RPMI8226 (cell line): ENCODE results near the gene CLPTM1L.

Source experiments
- DNase-seq: peaks from one replicate; pipeline ENCODE4 v3.0.0-alpha.2; 2015

Gene CLPTM1L

GRCh38 chr5:1344975-1345838 lies at the start of gene CLPTM1L:
CLPTM1L (minus strand) TSS chr5:1345099; CDS start chr5:1344841, 258 bp downstream.
- DNase-seq = peak; percentile 98

DNA sequence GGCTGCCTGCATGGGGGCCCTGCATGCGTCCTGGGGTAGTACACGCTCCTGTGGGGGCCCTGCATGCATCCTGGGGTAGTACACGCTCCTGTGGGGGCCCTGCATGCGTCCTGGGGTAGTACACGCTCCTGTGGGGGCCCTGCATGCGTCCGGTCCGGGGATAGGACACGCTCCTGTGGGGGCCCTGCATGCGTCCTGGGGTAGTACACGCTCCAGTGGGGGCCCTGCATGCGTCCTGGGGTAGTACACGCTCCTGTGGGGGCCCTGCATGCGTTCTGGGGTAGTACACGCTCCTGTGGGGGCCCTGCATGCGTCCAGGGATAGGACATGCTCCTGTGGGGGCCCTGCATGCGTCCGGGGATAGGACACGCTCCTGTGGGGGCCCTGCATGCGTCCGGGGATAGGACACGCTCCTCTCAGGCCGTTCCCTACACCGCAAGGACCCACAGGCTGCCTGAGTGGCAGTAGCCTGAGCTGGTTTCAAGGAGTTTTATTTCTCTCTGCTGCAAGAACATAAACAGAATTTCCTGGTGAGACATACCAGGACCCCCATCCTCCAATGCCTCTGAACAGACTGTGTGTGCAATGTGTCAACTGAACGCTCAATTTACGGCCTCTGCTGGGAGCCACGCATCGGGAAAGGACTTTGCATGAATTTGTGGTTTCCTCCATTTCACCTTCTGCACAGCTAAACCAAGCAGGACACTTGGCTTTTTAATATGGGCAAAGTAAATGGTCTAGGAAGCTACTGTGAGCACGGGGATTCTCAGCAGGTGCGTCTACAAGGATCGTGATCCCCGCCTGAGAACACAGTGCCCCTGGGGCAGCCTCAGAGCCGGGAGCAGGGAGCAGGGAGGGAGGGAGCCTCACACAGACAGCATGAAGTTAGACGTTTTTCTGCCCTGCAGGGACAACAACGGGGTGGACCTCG lies 48.9 kb upstream of the CLPTM1L start:
- no peak for DNase-seq

DNA sequence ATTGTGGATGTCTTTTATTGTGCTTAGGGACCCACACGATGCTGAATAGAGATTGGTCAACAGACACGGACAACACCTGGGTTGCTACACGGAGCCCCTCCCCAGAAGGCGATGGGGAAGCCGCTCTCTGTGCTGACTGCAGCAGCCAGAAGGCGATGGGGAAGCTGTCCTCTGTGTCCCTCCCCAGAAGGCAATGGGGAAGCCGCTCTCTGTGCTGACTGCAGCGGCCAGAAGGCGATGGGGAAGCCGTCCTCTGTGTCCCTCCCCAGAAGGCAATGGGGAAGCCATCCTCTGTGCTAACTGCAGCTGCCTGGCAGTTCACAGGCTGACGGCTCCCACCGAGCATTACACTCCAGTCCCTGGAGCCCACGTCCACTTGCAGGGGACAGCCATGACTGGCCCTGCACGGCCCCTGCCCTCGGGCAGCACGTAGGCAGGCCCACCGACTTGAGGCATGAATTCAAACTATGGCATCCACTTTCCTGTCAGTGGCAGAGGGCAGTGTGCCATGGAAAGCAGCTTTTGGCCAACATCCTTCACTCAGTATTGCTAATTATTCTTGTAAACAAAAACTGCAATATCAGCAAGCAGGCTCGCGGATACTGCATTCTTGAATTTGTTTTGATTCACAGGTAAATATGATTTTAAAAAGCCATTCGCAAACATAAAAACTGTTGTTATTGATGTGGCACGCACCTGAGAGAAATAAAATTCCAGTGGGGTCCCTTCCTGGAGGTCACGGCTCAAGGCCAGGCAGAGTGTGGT lies 48.1 kb upstream of the CLPTM1L start:
- DNase-seq = no peak

DNA sequence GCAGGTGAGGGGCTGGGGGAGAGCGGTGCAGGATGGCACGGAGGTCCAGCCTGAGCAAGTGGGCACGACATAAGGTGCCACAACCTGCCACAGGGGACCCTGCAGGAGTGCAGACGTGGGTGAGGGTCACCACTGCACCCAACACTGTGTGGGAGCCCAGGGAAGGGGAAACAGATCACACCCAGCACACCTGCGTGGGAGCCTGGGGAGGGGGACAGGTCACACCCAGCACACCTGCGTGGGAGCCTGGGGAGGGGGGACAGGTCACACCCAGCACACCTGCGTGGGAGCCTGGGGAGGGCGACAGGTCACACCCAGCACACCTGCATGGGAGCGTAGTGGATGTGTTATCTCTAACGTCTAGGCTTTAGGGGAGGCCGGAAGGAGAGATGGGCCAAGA lies 47.4 kb upstream of the CLPTM1L start:
- no peak for DNase-seq

DNA sequence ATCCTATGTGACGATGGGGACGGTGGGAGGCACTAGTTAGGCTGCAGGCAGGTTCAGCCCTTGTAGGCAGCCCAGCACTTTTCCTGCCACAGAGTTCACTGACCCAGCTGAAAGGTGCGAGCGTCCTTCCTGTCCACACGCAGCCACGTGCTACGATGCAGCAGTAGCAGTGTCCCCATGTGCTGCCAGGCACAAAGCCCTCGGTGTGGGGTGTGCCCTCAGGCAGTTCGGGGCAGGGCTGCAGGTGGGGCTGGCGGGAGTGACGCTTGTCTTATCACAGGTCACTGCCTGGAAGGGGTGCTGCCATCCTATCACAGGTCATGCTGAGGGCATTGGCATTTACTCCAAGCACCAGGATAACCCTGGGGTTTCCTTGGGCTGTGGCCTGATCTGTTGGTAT lies 46.8 kb upstream of the CLPTM1L start:
- peak; percentile 42 for DNase-seq

GRCh38 chr5:1390861-1391600 lies 46.1 kb upstream of the CLPTM1L start:
- DNase-seq = no peak

DNA sequence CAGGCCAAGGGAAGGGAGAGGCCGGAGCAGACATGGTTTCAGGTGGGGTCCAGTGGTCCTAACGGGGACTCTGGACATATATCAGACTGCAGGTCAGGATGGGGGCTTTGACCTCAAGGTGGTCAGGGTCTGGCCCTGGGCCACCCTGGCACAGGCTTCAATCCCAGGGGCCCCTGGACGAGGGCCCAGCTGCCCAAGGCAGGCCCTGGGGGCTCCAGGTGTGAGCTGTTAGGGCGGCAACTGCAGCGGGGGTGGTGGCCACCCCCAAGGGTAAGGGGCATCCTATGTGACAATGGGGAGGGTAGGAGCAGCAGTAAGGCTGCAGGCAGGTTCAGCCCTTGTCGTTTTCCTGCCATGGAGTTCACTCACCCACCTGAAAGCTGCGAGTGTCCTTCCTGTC lies 45.4 kb upstream of the CLPTM1L start:
- DNase-seq = no peak

DNA sequence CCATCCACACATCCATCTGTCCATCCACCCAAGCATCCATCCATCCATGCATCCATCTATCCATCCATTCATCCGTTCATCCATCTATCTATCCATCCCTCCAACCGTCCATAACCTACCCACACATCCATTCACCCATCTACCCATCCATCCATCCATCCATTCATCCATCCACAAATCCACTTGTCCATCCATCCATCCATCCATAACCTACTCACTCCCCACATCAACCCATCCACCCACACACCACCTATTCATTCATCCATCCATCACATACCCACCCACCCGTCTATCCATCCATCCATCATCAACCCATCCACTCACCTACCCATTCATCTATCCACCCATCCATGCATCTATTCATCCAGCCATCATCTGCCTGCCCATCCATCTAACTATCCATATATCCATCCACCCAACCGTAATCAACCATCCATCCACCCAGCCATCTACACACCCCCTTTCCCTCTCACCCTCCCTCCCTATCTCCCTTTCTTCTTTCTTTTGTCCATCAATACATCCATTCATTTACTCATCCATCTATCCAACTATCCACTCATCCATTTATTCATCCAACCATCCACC lies 43.6 kb upstream of the CLPTM1L start:
- DNase-seq = no peak

- no peak for DNase-seq
Measured at GRCh38 chr5:1387876-1388275, 43.0 kb upstream of the CLPTM1L start.

DNA sequence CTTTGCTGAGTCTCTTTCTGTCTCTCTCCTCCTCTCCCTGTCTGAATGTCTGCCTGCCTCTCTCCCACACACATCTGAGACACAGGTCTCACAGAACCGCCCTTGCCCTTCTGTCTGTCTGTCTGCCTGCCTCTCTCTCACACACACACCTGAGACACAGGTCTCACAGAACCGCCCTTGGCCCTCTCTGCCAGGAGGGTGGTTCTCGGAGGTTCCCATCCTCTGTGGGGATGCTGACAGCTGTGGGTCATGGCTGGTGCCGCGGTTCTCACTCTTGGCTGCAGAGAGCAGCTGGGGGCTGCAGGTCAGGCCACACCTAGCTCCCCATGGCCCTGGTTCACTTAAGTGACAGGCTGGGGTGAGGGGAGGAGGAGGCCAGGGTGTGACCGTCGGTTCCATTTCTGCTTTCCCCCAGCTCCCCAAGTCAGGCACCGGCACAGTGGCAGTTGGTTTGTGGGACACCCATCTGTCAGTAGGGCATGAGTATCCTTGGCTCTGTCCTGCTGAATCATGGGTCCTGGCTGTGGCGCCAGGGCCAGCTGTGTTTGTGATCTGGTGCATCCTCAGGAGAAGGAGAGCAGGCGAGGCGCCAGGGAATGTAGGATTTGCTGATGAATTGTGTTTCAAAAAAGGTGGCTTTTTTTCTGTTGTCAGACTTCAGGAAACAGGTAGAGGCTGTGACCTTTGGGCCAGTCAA lies 42.3 kb upstream of the CLPTM1L start:
- DNase-seq = peak; percentile 94

DNA sequence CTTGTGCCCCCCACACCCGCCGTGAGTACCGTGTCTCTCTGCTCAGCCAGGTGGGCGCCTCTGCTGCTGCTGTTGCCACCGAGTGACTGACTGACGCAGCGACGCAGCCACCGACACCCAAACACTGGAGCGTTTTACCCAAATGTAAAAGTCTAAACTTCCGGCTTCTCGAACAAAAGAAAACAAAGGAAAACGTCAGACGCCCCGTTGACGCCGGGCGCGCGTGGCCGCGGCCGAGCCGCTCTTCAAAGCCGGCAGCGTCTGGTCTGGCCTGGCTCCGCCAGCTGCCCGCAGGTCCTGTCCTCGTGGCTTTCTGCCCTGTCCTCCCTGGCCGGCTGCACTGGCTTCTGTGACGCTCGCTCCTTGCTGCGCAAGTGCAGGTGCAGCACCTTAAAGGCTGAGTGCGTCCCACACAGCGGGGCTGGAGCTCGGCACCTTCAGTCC lies 41.4 kb upstream of the CLPTM1L start:
- DNase-seq = peak; percentile 87

GRCh38 chr5:1385395-1386273 lies 40.7 kb upstream of the CLPTM1L start:
- DNase-seq = peak; percentile 97

DNA sequence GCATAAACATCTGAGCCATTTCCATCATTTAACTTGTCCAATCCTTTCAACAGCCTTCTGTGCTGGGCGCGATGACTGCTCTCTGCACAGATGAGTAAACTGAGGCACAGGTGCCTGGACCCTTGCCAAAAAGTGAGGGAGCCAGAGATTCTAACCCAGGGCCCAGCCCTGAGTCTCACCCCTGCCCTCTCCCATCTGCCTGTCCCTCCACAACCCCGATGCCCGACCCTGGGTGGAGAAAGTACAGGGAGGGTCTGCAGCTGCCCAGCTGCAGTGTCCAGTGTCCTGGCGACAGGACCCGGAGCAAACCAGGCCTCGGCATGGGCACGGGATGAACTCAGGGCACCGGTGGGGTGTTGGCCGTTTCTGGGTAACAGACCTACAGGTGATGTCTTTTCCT lies 39.6 kb upstream of the CLPTM1L start:
- DNase-seq = no peak

DNA sequence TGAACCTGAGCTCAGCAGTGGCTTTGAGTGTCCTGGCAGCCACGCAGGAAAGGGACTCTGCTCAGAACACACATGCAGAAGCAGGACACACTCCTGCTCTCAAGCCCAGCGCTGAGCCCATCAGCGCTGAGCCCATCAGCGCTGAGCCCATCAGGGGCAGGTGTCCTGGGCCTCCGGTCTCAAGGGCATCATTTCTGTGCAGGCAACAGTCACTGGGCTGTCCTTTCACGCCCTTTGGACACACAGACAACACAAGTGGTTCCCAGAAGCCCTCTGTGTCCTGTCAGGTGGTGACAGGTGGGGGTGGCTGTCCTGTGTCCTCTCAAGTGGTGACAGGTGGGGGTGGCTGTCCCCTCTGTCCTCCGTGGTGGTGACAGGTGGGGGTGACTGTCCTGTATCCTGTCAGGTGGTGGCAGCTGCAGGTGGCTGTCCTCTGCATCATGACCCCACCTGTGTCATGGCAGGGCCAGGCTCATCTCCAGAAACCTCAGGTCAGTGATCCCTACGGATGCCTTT lies 39.0 kb upstream of the CLPTM1L start:
- DNase-seq = no peak

DNA sequence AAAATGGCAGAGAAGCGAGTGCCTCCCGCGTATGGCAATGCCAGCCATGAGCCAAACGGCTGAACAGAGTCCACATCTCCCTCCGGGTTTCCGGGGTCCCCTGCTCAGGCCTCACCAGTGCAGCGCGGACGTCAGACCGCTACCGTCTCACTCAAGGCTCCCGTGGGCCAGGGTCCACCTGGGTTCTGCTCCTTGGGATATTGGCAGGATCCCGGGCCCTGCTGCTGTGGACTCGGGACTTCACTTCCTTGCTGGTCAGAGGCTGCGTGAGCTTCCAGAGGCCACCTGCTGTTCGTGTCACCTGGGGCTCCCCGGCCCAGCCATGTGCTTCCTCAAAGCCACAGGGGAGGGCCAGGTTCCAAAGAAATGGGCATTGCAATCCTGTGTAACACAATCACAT lies 38.4 kb upstream of the CLPTM1L start:
- DNase-seq = no peak

DNA sequence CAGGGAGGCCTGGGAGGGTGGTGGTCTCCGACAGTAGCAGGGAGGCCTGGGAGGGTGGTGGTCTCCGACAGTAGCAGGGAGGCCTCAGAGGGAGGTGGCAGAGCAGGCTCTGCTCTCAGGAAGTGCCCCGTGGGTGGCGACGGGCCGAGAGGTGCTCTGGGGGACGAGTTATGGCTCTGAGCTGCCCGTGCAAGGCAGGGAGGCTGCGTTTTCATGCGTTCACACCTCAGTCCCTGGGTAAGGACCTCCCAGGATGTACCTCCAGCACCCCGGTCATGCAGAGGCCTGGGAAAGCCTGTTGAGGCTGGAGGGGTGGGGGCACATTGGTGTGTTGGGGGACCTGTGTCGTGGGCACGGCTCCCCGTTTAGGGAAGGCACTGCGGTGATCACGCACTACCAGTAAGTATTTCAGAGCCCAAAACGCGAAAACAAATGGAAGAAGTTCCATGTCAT lies 37.4 kb upstream of the CLPTM1L start:
- DNase-seq = no peak

DNA sequence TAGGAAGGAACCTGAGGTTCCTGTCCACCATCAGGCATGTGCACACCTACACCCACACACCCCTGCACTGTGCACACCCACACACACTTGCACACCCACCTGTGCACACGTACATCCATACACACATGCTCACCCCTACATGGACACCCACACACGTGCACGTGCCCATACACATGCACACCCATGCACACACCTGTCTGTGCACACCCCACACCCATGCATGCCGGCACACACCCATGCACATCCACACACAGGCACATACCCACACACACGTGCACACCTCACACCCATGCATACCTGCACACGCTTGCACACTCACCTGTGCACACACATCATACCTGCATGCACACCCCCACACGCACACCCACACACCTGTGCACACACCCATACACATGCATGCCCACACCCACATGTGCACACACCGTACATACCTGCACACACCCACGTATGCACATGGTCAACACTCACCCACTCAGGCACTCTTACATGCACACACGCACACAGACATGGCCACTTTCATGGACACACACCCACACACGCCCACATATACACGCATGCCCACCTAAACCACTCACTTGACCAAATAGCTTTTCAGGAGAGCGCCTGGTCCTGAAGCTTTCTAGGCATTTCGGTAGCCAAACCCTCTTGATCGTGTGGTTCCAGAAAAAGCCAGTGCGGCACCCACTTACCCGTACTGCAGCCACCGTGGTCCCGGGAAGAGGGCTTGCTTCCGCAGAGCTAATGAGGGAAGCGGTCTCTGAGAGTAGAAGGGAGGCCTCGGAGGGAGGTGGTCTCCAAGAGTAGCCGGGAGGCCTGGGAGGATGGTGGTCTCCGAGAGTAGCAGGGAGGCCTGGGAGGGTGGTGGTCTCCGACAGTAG lies 36.7 kb upstream of the CLPTM1L start:
- no peak for DNase-seq

- DNase-seq = no peak
Measured at GRCh38 chr5:1380910-1381309, 36.0 kb upstream of the CLPTM1L start.
